GM12878 (cell line): Measurements from ENCODE around the gene SETD1A. TPM values are rescaled to one million over a fixed set of nuclear protein-coding genes. Genes with fewer than 3 reads are reported as not detected.

ENCODE experiments used
- ATAC-seq: fragments of 200-7000 bp; cut with Tn5 transposase; 3 replicates; pipeline ENCODE4 v1.9.1; 2020; ENCODE audit warnings: mild to moderate bottlenecking, moderate library complexity
- BruUV-seq: library from RNA; stranded (reverse); fragments of 400-500 nt; replicated peaks from 2 replicates; lab custom pipeline; 2021; lab: Mats Ljungman, UMichigan
- CTCF ChIA-PET: fragments of 300-600 bp; sonication (Branson Sonifier 250); formaldehyde crosslinking; extraction: SDS; loops from one replicate; lab custom pipeline; 2021; ENCODE audit warnings: inconsistent platforms; lab: Yijun Ruan, JAX
- POLR2A ChIA-PET: fragments of 350-600 bp; formaldehyde crosslinking; extraction: SDS; loops from one replicate; lab custom pipeline; 2021; ENCODE audit warnings: inconsistent platforms; lab: Charles Lee
- RAD21 ChIA-PET: fragments of 300-600 bp; sonication (Branson Sonifier 250); formaldehyde crosslinking; loops from one replicate; lab custom pipeline; 2023; ENCODE audit warnings: antibody characterized with exemption; ENCODE audit not compliant: unreplicated experiment; lab: Charles Lee
- SMC1A ChIA-PET: fragments of 300-600 bp; sonication (Branson Sonifier 250); formaldehyde crosslinking; loops from one replicate; lab custom pipeline; 2023; ENCODE audit not compliant: unreplicated experiment, uncharacterized antibody; lab: Charles Lee
- DNase-seq: peaks from one replicate; pipeline ENCODE4 v3.0.0-alpha.2; 2011; ENCODE audit warnings: low read depth, low spot score
- FAIRE-seq: peaks from 3 replicates; lab custom pipeline; 2011; peaks lifted over from hg19 to GRCh38; lab: Jason Lieb, UNC
- H2AFZ ChIP-seq: 2 replicates; pipeline ENCODE4 v1.6.0; 2011; ENCODE audit warnings: low read depth, low read length, control low read depth; ENCODE audit not compliant: control insufficient read depth
- H3K27ac ChIP-seq: 2 replicates; pipeline ENCODE4 v1.5.1; 2011; ENCODE audit warnings: control low read depth; ENCODE audit not compliant: control insufficient read depth, insufficient read depth
- H3K27me3 ChIP-seq, 2 experiments: replicated peaks in 1 of 2; 2 replicates each; pipeline versions ENCODE4 v1.6.0 to v1.6.1; 2011; ENCODE audit warnings: low read length in 1 of 2; ENCODE audit not compliant: control insufficient read depth in 2 of 2, insufficient read depth in 2 of 2
- H3K36me3 ChIP-seq, 2 experiments: 2 replicates each; pipeline ENCODE4 v1.5.1; 2011; ENCODE audit warnings: low read length in 1 of 2; ENCODE audit not compliant: control insufficient read depth in 2 of 2, insufficient read depth in 2 of 2
- H3K4me1 ChIP-seq: 2 replicates; pipeline ENCODE4 v1.6.1; 2011; ENCODE audit warnings: mild to moderate bottlenecking, low read length, moderate library complexity, mixed read lengths; ENCODE audit not compliant: control insufficient read depth, insufficient read depth
- H3K4me2 ChIP-seq: 2 replicates; pipeline ENCODE4 v1.6.0; 2011; ENCODE audit warnings: control low read depth; ENCODE audit not compliant: control insufficient read depth, insufficient read depth
- H3K4me3 ChIP-seq: fragments of 200-600 bp; sonication (generic); 2 replicates; pipeline ENCODE4 v1.5.1; 2016
- H3K79me2 ChIP-seq: 2 replicates; pipeline ENCODE4 v1.6.0; 2011; ENCODE audit warnings: low read length; ENCODE audit not compliant: control insufficient read depth, insufficient read depth
- H3K9ac ChIP-seq: 2 replicates; pipeline ENCODE4 v1.8.0; 2011; ENCODE audit warnings: low read length, control low read depth, mixed read lengths; ENCODE audit not compliant: control insufficient read depth, insufficient read depth
- H3K9me3 ChIP-seq: replicated peaks from 3 replicates; pipeline ENCODE4 v1.5.1; 2011; ENCODE audit warnings: mild to moderate bottlenecking, low read length; ENCODE audit not compliant: control insufficient read depth, insufficient read depth
- H4K20me1 ChIP-seq: 2 replicates; pipeline ENCODE4 v1.6.0; 2011; ENCODE audit not compliant: control insufficient read depth, insufficient read depth
- ASH2L ChIP-seq: fragments of 300-600, 200-600 bp; sonication (generic); IDR thresholded peaks from 2 replicates; pipeline ENCODE4 v1.6.1; 2017; ENCODE audit warnings: low read depth, mild to moderate bottlenecking, borderline replicate concordance
- CHD4 ChIP-seq: fragments of 200-600 bp; sonication (generic); IDR thresholded peaks from 2 replicates; pipeline ENCODE4 v1.6.1; 2016; ENCODE audit warnings: mild to moderate bottlenecking
- EP300 ChIP-seq, 2 experiments: fragments of 150-350 bp in 1 of 2; IDR thresholded peaks; 2 replicates each; pipeline ENCODE4 v1.6.1; 2011 to 2012; ENCODE audit warnings: low read depth in 2 of 2, low read length in 2 of 2, borderline replicate concordance in 1 of 2, improper control_type of control experiment in 1 of 2, inconsistent platforms in 1 of 2; ENCODE audit not compliant: control insufficient read depth in 1 of 2
- KLF5 ChIP-seq: fragments of 450-650 bp; IDR thresholded peaks from 2 replicates; pipeline ENCODE4 v1.6.1; 2014; ENCODE audit warnings: mild to moderate bottlenecking; ENCODE audit not compliant: partially characterized antibody
- MYB ChIP-seq: fragments of 150-350 bp; IDR thresholded peaks from 2 replicates; pipeline ENCODE4 v1.6.1; 2014; ENCODE audit warnings: mild to moderate bottlenecking, low read depth, low read length, borderline replicate concordance
- NFYB ChIP-seq: IDR thresholded peaks from 2 replicates; pipeline ENCODE4 v1.6.1; 2011; ENCODE audit warnings: low read depth, mild to moderate bottlenecking, low read length, improper control_type of control experiment, moderate library complexity; ENCODE audit not compliant: insufficient read depth
- NR2C2 ChIP-seq: IDR thresholded peaks from 2 replicates; pipeline ENCODE4 v1.6.1; 2011; ENCODE audit warnings: borderline replicate concordance, low read depth; ENCODE audit not compliant: control insufficient read depth, insufficient read length
- SP1 ChIP-seq: IDR thresholded peaks from one replicate; pipeline ENCODE4 v1.6.1; 2011; ENCODE audit warnings: low read depth, low read length
- ZNF217 ChIP-seq: fragments of 450-650 bp; IDR thresholded peaks from 2 replicates; pipeline ENCODE4 v1.6.1; 2017; ENCODE audit warnings: antibody characterized with exemption, mild to moderate bottlenecking
- ZSCAN29 ChIP-seq: fragments of 450-650 bp; IDR thresholded peaks from 2 replicates; pipeline ENCODE4 v1.6.1; 2017; ENCODE audit warnings: mild to moderate bottlenecking, moderate library complexity
- WGBS: methylation state at CpG from one replicate; pipeline ENCODE4 v1.1.6; 2016; ENCODE audit warnings: low lambda C conversion rate; ENCODE audit not compliant: insufficient replicate concordance, insufficient coverage; ENCODE audit errors: missing lambda C conversion rate; 5-methylcytosine and 5-hydroxymethylcytosine counted together
- in situ Hi-C: fragments of 300-500 bp; cut with MboI; formaldehyde crosslinking; loops from 9 replicates; pipeline ENCODE4 v1.14.3; 2018; ENCODE audit warnings: mixed read lengths
- intact Hi-C: fragments of 100-400 bp; cut with micrococcal nuclease; formaldehyde crosslinking; loops from one replicate; pipeline ENCODE4 v1.14.2; 2022; ENCODE audit not compliant: unreplicated experiment
- polyA plus RNA-seq, 11 experiments: library from polyadenylated mRNA; depleted of rRNA in 4 of 11; unstranded in 6 of 11; stranded (reverse) in 5 of 11; fragments of >200 nt; fragmentation: Nextera tagmentation in 4 of 11; fragmentation: Illumina TruSeq in 1 of 11; extraction: Ambion mirVana in 4 of 11; extraction: Trizol in 1 of 11; gene quantifications; 1 replicate in 1 of 11; 2 replicates in 10 of 11; pipeline versions ENCODE4 v1.2.1 to v1.2.3, GENCODE V29; 2011 to 2016; ENCODE audit warnings: inconsistent platforms in 2 of 11, missing spikeins in 2 of 11, low read depth in 1 of 11
- total RNA-seq, 4 experiments: library from RNA; depleted of rRNA in 3 of 4; stranded (reverse); fragments of >200 nt in 3 of 4; fragmentation: Illumina TruSeq in 1 of 4; extraction: Trizol in 1 of 4; gene quantifications; 2 replicates each; pipeline versions ENCODE4 v1.2.1 to v1.2.3, GENCODE V29; 2013 to 2021
- TF ChIP-seq, protein P1 (sequence below): fragments of 450-650 bp; IDR thresholded peaks from 2 replicates; pipeline ENCODE4 v1.6.1; 2017; ENCODE audit warnings: mild to moderate bottlenecking

Gene SETD1A
- total and polyA plus RNA-seq, 10 of the 15 experiments (the other 5 are each of a cell fraction or from before 2014, with no cell fraction given), result 0.02 to 25.9 (median 4.9) TPM

DNA sequence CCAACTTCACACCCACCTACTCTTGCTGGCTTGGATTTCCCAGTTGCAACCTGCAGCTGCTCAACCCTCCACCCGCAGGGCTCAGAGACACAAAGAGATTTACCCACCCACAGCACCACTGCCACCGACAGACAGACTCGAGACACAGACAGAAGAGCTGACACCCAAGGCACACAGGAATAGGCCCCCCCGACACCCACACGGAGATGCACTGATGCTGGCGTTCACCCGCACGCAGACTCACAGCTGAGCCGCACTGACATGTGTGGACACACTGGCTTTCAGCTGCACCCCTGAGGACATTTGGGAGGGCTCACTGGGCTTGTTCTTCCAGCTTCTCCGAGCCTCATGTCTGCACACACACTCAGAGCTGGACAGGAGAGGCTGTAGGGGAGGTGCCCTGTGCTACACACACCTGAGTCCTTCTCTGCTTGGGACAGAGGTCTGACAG is 44.7 kb downstream of the SETD1A start:
- no TSS peak for BruUV-seq
- ChIA-PET SMC1A (no interaction called here), POLR2A (interaction anchor here (0.6 kb wide), 1 partner anchor 483 kb away, joined by 3 read pairs; no protein-coding TSS in a partner anchor), RAD21 (no interaction called here), CTCF (no interaction called here)
- H3K79me2 ChIP-seq, result no peaks in the 10 kb centered on the region
- DNase-seq (no peak), FAIRE-seq (no peak), ATAC-seq (no peak)
- WGBS, result 48% methylated on average over 10 of the region's 10 CpGs
- in situ Hi-C loops (no loop called here), intact Hi-C loops (no loop called here)
- H3K27ac ChIP-seq, result no peak overlapping the region
- H4K20me1 ChIP-seq, result no peaks in the 10 kb centered on the region
- H3K4me2 ChIP-seq, result no peak overlapping the region
- no peak overlapping the region for H2AFZ ChIP-seq
- no peaks in the 10 kb centered on the region; a peak in 1 of 4 replicates for H3K27me3 ChIP-seq
- TF ChIP-seq EP300 (IDR thresholded peaks at IDR 0.05; ENCODE audit: borderline replicate concordance in 1 of 2, control insufficient read depth in 1 of 2, low read depth in 2 of 2, low read length in 2 of 2) (no peak), ASH2L (no peak), MYB (no peak), CHD4 (no peak), ZNF217 (no peak), SP1 (no peak), KLF5 (no peak), NFYB (no peak), ZSCAN29 (no peak), NR2C2 (no peak)
- TF ChIP-seq, protein P1, sequence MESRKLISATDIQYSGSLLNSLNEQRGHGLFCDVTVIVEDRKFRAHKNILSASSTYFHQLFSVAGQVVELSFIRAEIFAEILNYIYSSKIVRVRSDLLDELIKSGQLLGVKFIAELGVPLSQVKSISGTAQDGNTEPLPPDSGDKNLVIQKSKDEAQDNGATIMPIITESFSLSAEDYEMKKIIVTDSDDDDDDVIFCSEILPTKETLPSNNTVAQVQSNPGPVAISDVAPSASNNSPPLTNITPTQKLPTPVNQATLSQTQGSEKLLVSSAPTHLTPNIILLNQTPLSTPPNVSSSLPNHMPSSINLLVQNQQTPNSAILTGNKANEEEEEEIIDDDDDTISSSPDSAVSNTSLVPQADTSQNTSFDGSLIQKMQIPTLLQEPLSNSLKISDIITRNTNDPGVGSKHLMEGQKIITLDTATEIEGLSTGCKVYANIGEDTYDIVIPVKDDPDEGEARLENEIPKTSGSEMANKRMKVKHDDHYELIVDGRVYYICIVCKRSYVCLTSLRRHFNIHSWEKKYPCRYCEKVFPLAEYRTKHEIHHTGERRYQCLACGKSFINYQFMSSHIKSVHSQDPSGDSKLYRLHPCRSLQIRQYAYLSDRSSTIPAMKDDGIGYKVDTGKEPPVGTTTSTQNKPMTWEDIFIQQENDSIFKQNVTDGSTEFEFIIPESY, result no peak
- H3K9me3 ChIP-seq, result no peaks in the 10 kb centered on the region
- no peaks in the 10 kb centered on the region for H3K36me3 ChIP-seq
- H3K4me1 ChIP-seq, result 0 out of 2 replicates have a peak, but pooled peaks cover 3% of the 10 kb centered on the region
- no peak overlapping the region for H3K4me3 ChIP-seq
- H3K9ac ChIP-seq, result no peak overlapping the region
